ENCODE results near the gene RCSD1.
A peak's percentile ranks its signal among the peaks of the same experiment; 100 is the strongest.

RCSD1 gene

DNA sequence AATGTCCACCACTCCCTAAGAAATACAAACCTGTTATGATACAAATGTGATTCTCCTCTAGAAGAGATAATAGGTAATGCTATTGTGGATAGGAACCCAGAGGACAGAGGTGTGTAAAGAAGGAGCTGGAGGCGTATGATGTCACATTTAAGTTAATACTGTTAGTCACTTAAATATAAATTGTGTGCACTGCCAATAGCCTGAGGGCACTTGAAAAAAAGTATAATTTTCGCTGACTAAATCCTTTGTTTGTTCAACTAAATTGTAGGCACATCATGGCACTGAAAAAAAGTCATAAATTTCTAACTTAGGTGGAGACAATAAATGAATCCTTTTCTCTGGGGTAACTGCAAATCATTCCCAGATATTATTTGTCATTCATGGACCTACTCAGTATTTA, 4.4 kb downstream of the RCSD1 start:
- peak overlapping the region; percentile 85 for H3K4me3 ChIP-seq (ENCODE audit: low read length)
- no peaks in the 10 kb centered on the region for H3K27me3 ChIP-seq (ENCODE audit: control insufficient read depth, low read length)
- H4K20me1 ChIP-seq (ENCODE audit: control insufficient read depth, insufficient read depth, low read depth, low read length): peaks cover 49% of the 10 kb centered on the region

GRCh38 chr1:167635156-167635648, 5.2 kb downstream of the RCSD1 start:
- peak overlapping the region; percentile 55 for H3K27ac ChIP-seq (ENCODE audit: low read depth, low read length)
- no peaks in the 10 kb centered on the region; the same call in 1 of the 2 replicates for H3F3A ChIP-seq (ENCODE audit: control insufficient read depth, insufficient read depth)
- peak overlapping the region; percentile 91 for H3K4me2 ChIP-seq (ENCODE audit: low read length)
- peaks cover 49% of the 10 kb centered on the region for H4K20me1 ChIP-seq (ENCODE audit: control insufficient read depth, insufficient read depth, low read depth, low read length)
- peaks cover 97% of the 10 kb centered on the region for H3K36me3 ChIP-seq (ENCODE audit: control insufficient read depth, low read length)
- H3K9me2 ChIP-seq (replicated peaks; ENCODE audit: control insufficient read depth, low read length): no peaks in the 10 kb centered on the region
- peak overlapping the region; percentile 34 for H3K4me3 ChIP-seq (ENCODE audit: low read length)
- no peak for TF ChIP-seq EZH2phosphoT487 (IDR thresholded peaks at IDR 0.05; ENCODE audit: borderline replicate concordance, low read length)
- TF ChIP-seq, protein P1, sequence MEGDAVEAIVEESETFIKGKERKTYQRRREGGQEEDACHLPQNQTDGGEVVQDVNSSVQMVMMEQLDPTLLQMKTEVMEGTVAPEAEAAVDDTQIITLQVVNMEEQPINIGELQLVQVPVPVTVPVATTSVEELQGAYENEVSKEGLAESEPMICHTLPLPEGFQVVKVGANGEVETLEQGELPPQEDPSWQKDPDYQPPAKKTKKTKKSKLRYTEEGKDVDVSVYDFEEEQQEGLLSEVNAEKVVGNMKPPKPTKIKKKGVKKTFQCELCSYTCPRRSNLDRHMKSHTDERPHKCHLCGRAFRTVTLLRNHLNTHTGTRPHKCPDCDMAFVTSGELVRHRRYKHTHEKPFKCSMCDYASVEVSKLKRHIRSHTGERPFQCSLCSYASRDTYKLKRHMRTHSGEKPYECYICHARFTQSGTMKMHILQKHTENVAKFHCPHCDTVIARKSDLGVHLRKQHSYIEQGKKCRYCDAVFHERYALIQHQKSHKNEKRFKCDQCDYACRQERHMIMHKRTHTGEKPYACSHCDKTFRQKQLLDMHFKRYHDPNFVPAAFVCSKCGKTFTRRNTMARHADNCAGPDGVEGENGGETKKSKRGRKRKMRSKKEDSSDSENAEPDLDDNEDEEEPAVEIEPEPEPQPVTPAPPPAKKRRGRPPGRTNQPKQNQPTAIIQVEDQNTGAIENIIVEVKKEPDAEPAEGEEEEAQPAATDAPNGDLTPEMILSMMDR (IDR thresholded peaks at IDR 0.05; ENCODE audit: low read depth, low read length, poor library complexity, severe bottlenecking): no peak
- no peaks in the 10 kb centered on the region for H3K9me3 ChIP-seq (ENCODE audit: control insufficient read depth, insufficient read depth, low read length)
- peaks cover 75% of the 10 kb centered on the region for H3K4me1 ChIP-seq (ENCODE audit: control insufficient read depth, low read length)
- H3K79me2 ChIP-seq (ENCODE audit: control insufficient read depth, low read length): peaks cover 99% of the 10 kb centered on the region
- H3K27me3 ChIP-seq (ENCODE audit: control insufficient read depth, low read length): no peaks in the 10 kb centered on the region

More for the DNA sequence above, 4.4 kb downstream of the RCSD1 start:
- peaks cover 91% of the 10 kb centered on the region for H3K36me3 ChIP-seq (ENCODE audit: control insufficient read depth, low read length)
- no peaks in the 10 kb centered on the region for H3K9me3 ChIP-seq (ENCODE audit: control insufficient read depth, insufficient read depth, low read length)
- H3K4me1 ChIP-seq (ENCODE audit: control insufficient read depth, low read length): peaks cover 80% of the 10 kb centered on the region
- TF ChIP-seq, protein P1 (IDR thresholded peaks at IDR 0.05; ENCODE audit: low read depth, low read length, poor library complexity, severe bottlenecking): no peak
- no peak for TF ChIP-seq EZH2phosphoT487 (IDR thresholded peaks at IDR 0.05; ENCODE audit: borderline replicate concordance, low read length)
- H3K27ac ChIP-seq (ENCODE audit: low read depth, low read length): 0 out of 2 replicates have a peak overlapping the region, but pooled peaks have one; percentile 98
- peaks cover under 1% of the 10 kb centered on the region for H3F3A ChIP-seq (ENCODE audit: control insufficient read depth, insufficient read depth)
- peaks cover 98% of the 10 kb centered on the region for H3K79me2 ChIP-seq (ENCODE audit: control insufficient read depth, low read length)
- H3K4me2 ChIP-seq (ENCODE audit: low read length): peak overlapping the region; percentile 91
- H3K9me2 ChIP-seq (replicated peaks; ENCODE audit: control insufficient read depth, low read length): no peaks in the 10 kb centered on the region

- Histone ChIP-seq H3K27ac (ENCODE audit: low read depth, low read length) (peak overlapping the region; percentile 55), H3K27me3 (ENCODE audit: control insufficient read depth, low read length) (no peaks in the 10 kb centered on the region), H3K4me1 (ENCODE audit: control insufficient read depth, low read length) (peaks cover 75% of the 10 kb centered on the region), H3K9me3 (ENCODE audit: control insufficient read depth, insufficient read depth, low read length) (no peaks in the 10 kb centered on the region), H4K20me1 (ENCODE audit: control insufficient read depth, insufficient read depth, low read depth, low read length) (peaks cover 49% of the 10 kb centered on the region), H3K4me2 (ENCODE audit: low read length) (peak overlapping the region; percentile 91), H3K36me3 (ENCODE audit: control insufficient read depth, low read length) (peaks cover 97% of the 10 kb centered on the region), H3K9me2 (replicated peaks; ENCODE audit: control insufficient read depth, low read length) (no peaks in the 10 kb centered on the region), H3F3A (ENCODE audit: control insufficient read depth, insufficient read depth) (no peaks in the 10 kb centered on the region; the same call in 1 of the 2 replicates), H3K79me2 (ENCODE audit: control insufficient read depth, low read length) (peaks cover 99% of the 10 kb centered on the region), H3K4me3 (ENCODE audit: low read length) (peak overlapping the region; percentile 34)
- TF ChIP-seq, protein P1 (IDR thresholded peaks at IDR 0.05; ENCODE audit: low read depth, low read length, poor library complexity, severe bottlenecking): no peak
- TF ChIP-seq EZH2phosphoT487 (IDR thresholded peaks at IDR 0.05; ENCODE audit: borderline replicate concordance, low read length): no peak
Measured at GRCh38 chr1:167635941-167636340, 5.9 kb downstream of the RCSD1 start.

All from DOHH2 (cell line).